Ovary (tissue), 9 donors: Measurements from ENCODE around the gene KCNK7. TPM values are rescaled to one million over a fixed set of nuclear protein-coding genes. Genes with fewer than 3 reads are reported as not detected.

Source experiments
- DNase-seq, 5 donors: peaks; one replicate each; pipeline ENCODE4 v3.0.0-alpha.2; 2019 to 2020
- H3K27ac ChIP-seq, 2 donors: fragments of 200-600 bp; one replicate each; pipeline versions ENCODE4 v1.5.1 to v1.8.0; 2019 to 2022
- H3K27me3 ChIP-seq: fragments of 200-600 bp; one replicate; pipeline ENCODE4 v1.8.0; 2022
- H3K36me3 ChIP-seq: fragments of 200-600 bp; sonication (generic); one replicate; pipeline ENCODE4 v1.5.1; 2019
- H3K4me1 ChIP-seq: one replicate; pipeline ENCODE4 v1.8.1; 2013; ENCODE audit warnings: mild to moderate bottlenecking, moderate library complexity; ENCODE audit not compliant: insufficient read depth
- H3K4me3 ChIP-seq: fragments of 200-600 bp; sonication (generic); one replicate; pipeline ENCODE4 v1.5.1; 2017
- H3K9me3 ChIP-seq, 2 donors: fragments of 200-600 bp in 1 of 2; sonication (generic) in 1 of 2; one replicate each; pipeline versions ENCODE4 v1.5.1 to v1.8.1; 2013 to 2019; ENCODE audit warnings: mild to moderate bottlenecking in 1 of 2, moderate library complexity in 1 of 2
- EP300 ChIP-seq: sonication (generic); formaldehyde crosslinking; IDR thresholded peaks from one replicate; pipeline ENCODE4 v1.6.1; 2017; ENCODE audit warnings: antibody characterized with exemption
- POLR2A ChIP-seq: fragments of 450-650 bp; IDR thresholded peaks from one replicate; pipeline ENCODE4 v1.6.1; 2017; ENCODE audit warnings: antibody characterized with exemption, mild to moderate bottlenecking, moderate library complexity
- WGBS, 3 donors: extraction: QIAGEN DNeasy Blood & Tissue Kit in 1 of 3; methylation state at CpG; one replicate each; pipeline versions ENCODE4 v1.1.5 to v1.1.7; 2013 to 2017; 5-methylcytosine and 5-hydroxymethylcytosine counted together
- intact Hi-C, 4 donors: fragments of 100-400 bp; cut with DNase I; formaldehyde crosslinking; loops; one replicate each; pipeline versions ENCODE4 v1.11.0 to v1.15.1; 2022 to 2023
- polyA plus RNA-seq, 2 donors: library from polyadenylated mRNA; stranded (reverse); fragments of 200-250 nt in 1 of 2; fragments of 350-450 nt in 1 of 2; fragmentation: Illumina TruSeq in 1 of 2; extraction: RNeasy Lipid Tissue Mini Kit (QIAGEN cat#74804) in 1 of 2; gene quantifications; one replicate each; pipeline ENCODE4 v1.2.3, GENCODE V29; 2013 to 2014
- total RNA-seq, 7 donors: library from RNA; depleted of rRNA in 2 of 7; stranded (reverse); fragments of >200 nt in 2 of 7; fragmentation: NEBNext Ultra II Directional in 3 of 7; extraction: Animal tissue kit (Norgen Biotek cat#: 25700) in 3 of 7; gene quantifications; one replicate each; pipeline versions ENCODE4 v1.1.0 to v1.2.4, GENCODE V29; 2016 to 2023
- TF ChIP-seq, protein P1 (sequence below), 3 donors: fragments of 450-650 bp in 2 of 3; fragments of 200-600 bp in 1 of 3; IDR thresholded peaks; one replicate each; pipeline versions ENCODE4 v1.5.1 to v1.8.0; 2016 to 2022; ENCODE audit warnings: antibody characterized with exemption in 3 of 3, mild to moderate bottlenecking in 1 of 3
- donor health status: DM: no; HTN: no; CAD: no; lungs with moderate emphysema.
- donor health status: DM: no; HTN: no; CAD: no.
- donor health status: Bipolar disorder and iron deficiency.
- donor health status: DM: yes; HTN: yes; CAD: no.
- donor health status: DM: no; HTN: no; CAD: no.
- donor health status: DM: yes; HTN: yes; CAD: no.

The KCNK7 gene
- total and polyA plus RNA-seq, 9 donors = 0.65 to 4.0 (median 1.2) TPM; not detected in 1

DNA sequence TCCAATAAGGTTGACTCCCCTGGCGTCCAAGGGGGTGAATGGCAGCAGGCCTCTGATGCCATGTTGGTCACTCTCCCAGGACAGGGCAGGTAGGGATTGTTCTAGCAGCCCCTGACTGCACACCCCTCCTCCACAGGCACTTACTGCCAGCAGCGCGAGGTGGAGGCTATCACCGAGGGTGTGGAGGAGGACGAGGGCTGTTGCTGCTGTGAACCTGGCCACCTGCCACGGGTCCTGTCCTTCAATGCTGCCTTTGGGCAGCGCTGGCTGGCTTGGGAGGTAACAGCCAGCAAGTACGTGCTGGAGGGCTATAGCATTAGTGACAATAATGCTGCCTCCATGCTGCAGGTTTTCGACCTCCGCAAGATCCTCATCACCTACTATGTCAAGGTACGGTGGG lies 34.6 kb upstream of the KCNK7 start:
- H3K9me3 ChIP-seq = no peaks in the 10 kb centered on the region
- H3K27ac ChIP-seq = no peak overlapping the region
- no peaks in the 10 kb centered on the region for H3K4me1 ChIP-seq
- H3K27me3 ChIP-seq = no peaks in the 10 kb centered on the region
- DNase-seq = peak in 1 of 5 donors; percentile 63
- intact Hi-C loops = loop anchor here in 1 of 4 donors (10.0 kb wide), 1 partner anchor 75 kb away; no protein-coding TSS in a partner anchor
- TF ChIP-seq POLR2A = no peak
- TF ChIP-seq EP300 = no peak
- TF ChIP-seq, protein P1, sequence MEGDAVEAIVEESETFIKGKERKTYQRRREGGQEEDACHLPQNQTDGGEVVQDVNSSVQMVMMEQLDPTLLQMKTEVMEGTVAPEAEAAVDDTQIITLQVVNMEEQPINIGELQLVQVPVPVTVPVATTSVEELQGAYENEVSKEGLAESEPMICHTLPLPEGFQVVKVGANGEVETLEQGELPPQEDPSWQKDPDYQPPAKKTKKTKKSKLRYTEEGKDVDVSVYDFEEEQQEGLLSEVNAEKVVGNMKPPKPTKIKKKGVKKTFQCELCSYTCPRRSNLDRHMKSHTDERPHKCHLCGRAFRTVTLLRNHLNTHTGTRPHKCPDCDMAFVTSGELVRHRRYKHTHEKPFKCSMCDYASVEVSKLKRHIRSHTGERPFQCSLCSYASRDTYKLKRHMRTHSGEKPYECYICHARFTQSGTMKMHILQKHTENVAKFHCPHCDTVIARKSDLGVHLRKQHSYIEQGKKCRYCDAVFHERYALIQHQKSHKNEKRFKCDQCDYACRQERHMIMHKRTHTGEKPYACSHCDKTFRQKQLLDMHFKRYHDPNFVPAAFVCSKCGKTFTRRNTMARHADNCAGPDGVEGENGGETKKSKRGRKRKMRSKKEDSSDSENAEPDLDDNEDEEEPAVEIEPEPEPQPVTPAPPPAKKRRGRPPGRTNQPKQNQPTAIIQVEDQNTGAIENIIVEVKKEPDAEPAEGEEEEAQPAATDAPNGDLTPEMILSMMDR (IDR thresholded peaks at IDR 0.05) = no peak
- no peaks in the 10 kb centered on the region for H3K36me3 ChIP-seq
- 46 to 55% (median 46%) methylated on average over 11 of the region's 11 CpGs for WGBS, 3 donors
- H3K4me3 ChIP-seq = no peak overlapping the region

DNA sequence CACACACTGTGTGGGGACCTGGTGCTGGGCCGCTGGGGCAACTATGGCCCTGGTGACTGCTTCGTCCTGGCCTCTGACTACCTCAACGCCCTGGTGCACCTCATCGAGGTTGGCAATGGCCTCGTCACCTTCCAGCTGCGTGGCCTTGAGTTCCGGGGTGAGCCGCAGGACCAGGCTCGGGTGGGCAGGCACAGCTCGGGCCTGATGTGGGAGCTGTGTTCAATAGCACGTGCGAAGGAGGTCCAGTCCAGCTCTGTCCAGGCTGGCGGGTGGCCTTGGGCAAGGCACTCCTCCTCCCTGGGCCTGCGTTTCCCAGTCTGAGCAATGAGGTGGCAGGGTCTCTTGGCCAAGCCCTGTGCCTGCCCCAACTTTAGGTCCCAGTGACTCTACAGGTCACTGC lies 34.0 kb upstream of the KCNK7 start:
- H3K9me3 ChIP-seq = no peaks in the 10 kb centered on the region
- no peaks in the 10 kb centered on the region for H3K4me1 ChIP-seq
- no peak overlapping the region for H3K27ac ChIP-seq
- H3K27me3 ChIP-seq = no peaks in the 10 kb centered on the region
- no peaks in the 10 kb centered on the region for H3K36me3 ChIP-seq
- DNase-seq = no peak
- TF ChIP-seq, protein P1 (IDR thresholded peaks at IDR 0.05) = no peak
- TF ChIP-seq POLR2A (no peak), EP300 (no peak)
- H3K4me3 ChIP-seq = no peak overlapping the region
- WGBS, 3 donors = 73 to 88% (median 80%) methylated on average over 14 of the region's 14 CpGs
- intact Hi-C loops = no loop called here

DNA sequence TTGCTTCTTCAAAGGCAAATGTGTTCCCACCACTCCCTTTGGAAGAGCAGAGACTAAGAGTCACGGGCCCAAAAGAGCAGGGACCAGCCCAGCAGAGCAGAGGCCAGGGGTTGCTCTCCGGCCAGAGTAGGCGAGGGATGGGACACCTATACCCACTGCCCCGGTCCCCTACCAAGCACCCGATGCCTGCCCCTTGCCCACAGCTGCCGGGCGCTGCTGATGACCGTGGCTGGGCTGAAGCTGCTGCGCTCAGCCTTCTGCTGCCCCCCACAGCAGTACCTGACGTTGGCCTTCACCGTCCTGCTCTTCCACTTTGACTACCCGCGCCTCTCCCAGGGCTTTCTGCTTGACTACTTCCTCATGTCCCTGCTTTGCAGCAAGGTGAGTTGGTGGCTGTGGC lies 31.6 kb upstream of the KCNK7 start:
- no peaks in the 10 kb centered on the region for H3K9me3 ChIP-seq
- intact Hi-C loops = no loop called here
- TF ChIP-seq, protein P1 (IDR thresholded peaks at IDR 0.05) = no peak
- TF ChIP-seq POLR2A = no peak
- no peak for TF ChIP-seq EP300
- no peak overlapping the region for H3K4me3 ChIP-seq
- no peaks in the 10 kb centered on the region for H3K27me3 ChIP-seq
- H3K27ac ChIP-seq = no peak overlapping the region
- no peaks in the 10 kb centered on the region for H3K4me1 ChIP-seq
- no peaks in the 10 kb centered on the region for H3K36me3 ChIP-seq
- WGBS, 3 donors = 91 to 93% (median 92%) methylated on average over 13 of the region's 13 CpGs
- DNase-seq = no peak

DNA sequence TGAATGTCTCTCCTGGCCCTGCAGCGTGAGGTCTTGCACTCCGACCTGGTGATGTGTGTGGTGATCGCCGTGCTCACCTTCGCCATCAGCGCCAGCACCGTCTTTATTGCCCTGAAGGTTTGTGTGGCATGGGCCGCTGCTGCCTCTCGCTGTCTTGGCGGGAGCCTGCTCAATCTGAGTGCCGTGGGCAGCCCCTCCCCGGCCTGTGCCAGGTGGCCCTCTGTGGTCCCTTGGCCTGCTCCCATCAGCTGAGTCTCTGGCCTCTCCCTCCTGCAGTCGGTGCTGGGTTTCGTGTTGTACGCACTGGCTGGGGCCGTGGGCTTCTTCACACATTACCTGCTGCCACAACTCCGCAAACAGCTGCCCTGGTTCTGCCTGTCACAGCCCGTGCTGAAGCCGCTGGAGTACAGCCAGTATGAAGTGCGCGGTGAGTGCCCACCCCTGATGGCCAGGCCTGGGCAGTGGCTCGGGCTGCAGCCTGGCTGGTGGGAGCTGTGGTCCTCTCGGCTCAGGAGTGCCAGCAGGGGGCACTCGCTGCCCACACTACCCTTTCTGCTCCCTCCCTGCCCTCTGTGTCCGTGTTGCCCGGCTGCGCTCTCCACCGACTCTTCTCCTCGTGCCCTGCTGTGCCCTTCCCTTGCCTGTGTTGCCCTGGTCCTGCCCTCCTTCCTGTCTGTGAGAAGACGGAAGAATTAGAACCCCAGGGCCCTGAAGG lies 30.2 kb upstream of the KCNK7 start:
- no peak for TF ChIP-seq POLR2A
- TF ChIP-seq, protein P1 (IDR thresholded peaks at IDR 0.05) = peak in 1 of 3 donors; percentile 31
- Histone ChIP-seq H3K27ac (no peak overlapping the region), H3K4me1 (no peaks in the 10 kb centered on the region), H3K36me3 (no peaks in the 10 kb centered on the region), H3K9me3 (no peaks in the 10 kb centered on the region), H3K4me3 (no peak overlapping the region), H3K27me3 (no peaks in the 10 kb centered on the region)
- peak in 1 of 5 donors; percentile 66 for DNase-seq
- 67 to 70% (median 69%) methylated on average over 30 of the region's 30 CpGs for WGBS, 3 donors
- intact Hi-C loops = no loop called here
